Gastroesophageal sphincter (tissue), 4 donors: ENCODE data around the gene CD8B. TPM values are rescaled to one million over a fixed set of nuclear protein-coding genes. Genes with fewer than 3 reads are reported as not detected.

Experiments
- ATAC-seq: fragments of 150-250 bp; one replicate; pipeline ENCODE4 v1.9.1; 2016; ENCODE audit warnings: mild to moderate bottlenecking, moderate library complexity
- H3K27ac ChIP-seq, 4 donors: fragments of 200-600 bp; sonication (generic) in 3 of 4; 1 replicate in 3 of 4; 2 replicates in 1 of 4; pipeline ENCODE4 v1.5.1; 2016 to 2019
- H3K27me3 ChIP-seq: fragments of 200-600 bp; sonication (generic); one replicate; pipeline ENCODE4 v1.5.1; 2019
- H3K36me3 ChIP-seq, 2 donors: fragments of 200-600 bp; sonication (generic); one replicate each; pipeline ENCODE4 v1.5.1; 2019; ENCODE audit warnings: control low read depth in 1 of 2
- H3K4me1 ChIP-seq, 3 donors: fragments of 200-600 bp; sonication (generic); 1 replicate in 2 of 3; 2 replicates in 1 of 3; pipeline ENCODE4 v1.5.1; 2016 to 2019; ENCODE audit warnings: control low read depth in 2 of 3
- H3K4me3 ChIP-seq, 2 donors: fragments of 200-600 bp; sonication (generic); one replicate each; pipeline ENCODE4 v1.5.1; 2019; ENCODE audit warnings: mild to moderate bottlenecking in 1 of 2, moderate library complexity in 1 of 2
- H3K9me3 ChIP-seq, 3 donors: fragments of 200-600 bp; sonication (generic); one replicate each; pipeline ENCODE4 v1.5.1; 2017 to 2019; ENCODE audit warnings: control low read depth in 2 of 3
- EP300 ChIP-seq: sonication (generic); formaldehyde crosslinking; IDR thresholded peaks from one replicate; pipeline ENCODE4 v1.6.1; 2017; ENCODE audit warnings: antibody characterized with exemption, mild to moderate bottlenecking
- POLR2A ChIP-seq, 2 donors: fragments of 450-650 bp; IDR thresholded peaks; one replicate each; pipeline ENCODE4 v1.6.1; 2017; ENCODE audit warnings: antibody characterized with exemption in 2 of 2, mild to moderate bottlenecking in 2 of 2, moderate library complexity in 1 of 2
- POLR2AphosphoS5 ChIP-seq: sonication (generic); formaldehyde crosslinking; IDR thresholded peaks from one replicate; pipeline ENCODE4 v1.6.1; 2017; ENCODE audit warnings: antibody characterized with exemption
- WGBS, 2 donors: methylation state at CpG; one replicate each; pipeline ENCODE4 v1.1.5; 2018; ENCODE audit warnings: low coverage in 1 of 2; 5-methylcytosine and 5-hydroxymethylcytosine counted together
- total RNA-seq, 4 donors: library from RNA; depleted of rRNA; stranded (reverse); fragments of >200 nt; gene quantifications; one replicate each; pipeline ENCODE4 v1.1.0, GENCODE V29; 2016
- TF ChIP-seq, protein P1 (sequence below), 4 experiments: fragments of 200-600 bp in 2 of 4; fragments of 450-650 bp in 2 of 4; sonication (generic) in 1 of 4; IDR thresholded peaks; one replicate each; pipeline ENCODE4 v1.5.1; 2017 to 2019; ENCODE audit warnings: antibody characterized with exemption in 4 of 4, mild to moderate bottlenecking in 2 of 4, moderate library complexity in 2 of 4

Gene CD8B
- total RNA-seq, 4 donors from 2014 or later, result 0.81 to 1.6 TPM; not detected in 2

- H3K27ac ChIP-seq, result no peak overlapping the region
- H3K4me3 ChIP-seq, result no peak overlapping the region
- no peaks in the 10 kb centered on the region for H3K9me3 ChIP-seq
- TF ChIP-seq POLR2AphosphoS5, result no peak
- TF ChIP-seq, protein P1, sequence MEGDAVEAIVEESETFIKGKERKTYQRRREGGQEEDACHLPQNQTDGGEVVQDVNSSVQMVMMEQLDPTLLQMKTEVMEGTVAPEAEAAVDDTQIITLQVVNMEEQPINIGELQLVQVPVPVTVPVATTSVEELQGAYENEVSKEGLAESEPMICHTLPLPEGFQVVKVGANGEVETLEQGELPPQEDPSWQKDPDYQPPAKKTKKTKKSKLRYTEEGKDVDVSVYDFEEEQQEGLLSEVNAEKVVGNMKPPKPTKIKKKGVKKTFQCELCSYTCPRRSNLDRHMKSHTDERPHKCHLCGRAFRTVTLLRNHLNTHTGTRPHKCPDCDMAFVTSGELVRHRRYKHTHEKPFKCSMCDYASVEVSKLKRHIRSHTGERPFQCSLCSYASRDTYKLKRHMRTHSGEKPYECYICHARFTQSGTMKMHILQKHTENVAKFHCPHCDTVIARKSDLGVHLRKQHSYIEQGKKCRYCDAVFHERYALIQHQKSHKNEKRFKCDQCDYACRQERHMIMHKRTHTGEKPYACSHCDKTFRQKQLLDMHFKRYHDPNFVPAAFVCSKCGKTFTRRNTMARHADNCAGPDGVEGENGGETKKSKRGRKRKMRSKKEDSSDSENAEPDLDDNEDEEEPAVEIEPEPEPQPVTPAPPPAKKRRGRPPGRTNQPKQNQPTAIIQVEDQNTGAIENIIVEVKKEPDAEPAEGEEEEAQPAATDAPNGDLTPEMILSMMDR (IDR thresholded peaks at IDR 0.05), result no peak
- TF ChIP-seq EP300, result no peak
- TF ChIP-seq POLR2A (IDR thresholded peaks at IDR 0.05), result no peak
- no peak for ATAC-seq
- H3K4me1 ChIP-seq, result no peaks in the 10 kb centered on the region
- peaks cover 4 to 68% of the 10 kb centered on the region in 2 donors for H3K36me3 ChIP-seq
- H3K27me3 ChIP-seq, result no peaks in the 10 kb centered on the region
- WGBS, 2 donors, result 27 to 28% methylated on average over 3 to 4 of the region's 4 CpGs
Measured at GRCh38 chr2:86775338-86775737, 86.3 kb downstream of the CD8B start.

- no peaks in the 10 kb centered on the region for H3K9me3 ChIP-seq
- H3K27ac ChIP-seq, result no peak overlapping the region
- no peaks in the 10 kb centered on the region for H3K27me3 ChIP-seq
- no peak overlapping the region for H3K4me3 ChIP-seq
- WGBS, 2 donors, result 69 to 71% methylated on average over 5 of the region's 5 CpGs
- ATAC-seq, result no peak
- peaks cover 4 to 73% of the 10 kb centered on the region in 2 donors for H3K36me3 ChIP-seq
- TF ChIP-seq, protein P1 (IDR thresholded peaks at IDR 0.05), result no peak
- no peak for TF ChIP-seq EP300
- TF ChIP-seq POLR2A (IDR thresholded peaks at IDR 0.05), result no peak
- no peak for TF ChIP-seq POLR2AphosphoS5
- no peaks in the 10 kb centered on the region for H3K4me1 ChIP-seq
Measured at GRCh38 chr2:86774862-86775261, 86.8 kb downstream of the CD8B start.

GRCh38 chr2:86772611-86773010 is 89.1 kb downstream of the CD8B start:
- no peak for ATAC-seq
- Histone ChIP-seq H3K4me1 (peaks cover 0 to 12% (median 5%) of the 10 kb centered on the region in 3 donors), H3K4me3 (no peak overlapping the region), H3K36me3 (peaks cover 4 to 92% of the 10 kb centered on the region in 2 donors), H3K9me3 (no peaks in the 10 kb centered on the region), H3K27ac (no peak overlapping the region), H3K27me3 (no peaks in the 10 kb centered on the region)
- 52 to 76% methylated on average over 2 to 3 of the region's 5 CpGs for WGBS, 2 donors
- TF ChIP-seq POLR2AphosphoS5 (no peak), POLR2A (IDR thresholded peaks at IDR 0.05) (no peak)

GRCh38 chr2:86770816-86771301 is 90.8 kb downstream of the CD8B start:
- Histone ChIP-seq H3K9me3 (no peaks in the 10 kb centered on the region), H3K36me3 (peaks cover 4 to 96% of the 10 kb centered on the region in 2 donors), H3K27me3 (no peaks in the 10 kb centered on the region), H3K27ac (no peak overlapping the region), H3K4me3 (no peak overlapping the region), H3K4me1 (peaks cover 0 to 12% (median 5%) of the 10 kb centered on the region in 3 donors)
- ATAC-seq, result no peak
- no peak for TF ChIP-seq EP300
- TF ChIP-seq, protein P1 (IDR thresholded peaks at IDR 0.05), result no peak
- WGBS, 2 donors, result 91 to 95% methylated on average over 5 to 6 of the region's 6 CpGs

GRCh38 chr2:86769838-86770237 is 91.8 kb downstream of the CD8B start:
- Histone ChIP-seq H3K27me3 (no peaks in the 10 kb centered on the region), H3K4me3 (no peak overlapping the region), H3K9me3 (no peaks in the 10 kb centered on the region), H3K4me1 (peaks cover 0 to 20% (median 5%) of the 10 kb centered on the region in 3 donors), H3K36me3 (peaks cover 0 to 94% of the 10 kb centered on the region in 2 donors), H3K27ac (no peak overlapping the region)
- 83 to 92% methylated on average over 2 to 4 of the region's 4 CpGs for WGBS, 2 donors
- no peak for TF ChIP-seq POLR2A (IDR thresholded peaks at IDR 0.05)
- TF ChIP-seq, protein P1 (IDR thresholded peaks at IDR 0.05), result no peak
- TF ChIP-seq EP300, result no peak
- TF ChIP-seq POLR2AphosphoS5, result no peak
- ATAC-seq, result no peak
